Kidney (tissue), 14 donors: ENCODE results near the gene KANK4. TPM values are rescaled to one million over a fixed set of nuclear protein-coding genes. Genes with fewer than 3 reads are reported as not detected.

Experiments used
- DNase-seq, 5 donors: peaks; one replicate each; pipeline ENCODE4 v3.0.0-alpha.2; 2013 to 2020
- FAIRE-seq: peaks from 2 replicates; lab custom pipeline; 2012; peaks lifted over from hg19 to GRCh38; lab: Jason Lieb, UNC
- H3K27ac ChIP-seq, 2 donors: one replicate each; pipeline ENCODE4 v1.7.0; 2013; ENCODE audit warnings: low read depth in 2 of 2, low read length in 2 of 2, inconsistent platforms in 1 of 2
- H3K27me3 ChIP-seq: one replicate; pipeline ENCODE4 v1.7.1; 2013; ENCODE audit warnings: low read length, inconsistent platforms; ENCODE audit not compliant: control insufficient read depth, insufficient read depth
- H3K36me3 ChIP-seq, 3 donors: one replicate each; pipeline versions ENCODE4 v1.7.0 to v1.7.1; 2013; ENCODE audit warnings: low read length in 3 of 3, control low read depth in 1 of 3, inconsistent platforms in 1 of 3; ENCODE audit not compliant: insufficient read depth in 3 of 3, control insufficient read depth in 2 of 3
- H3K4me1 ChIP-seq, 3 donors: one replicate each; pipeline versions ENCODE4 v1.7.0 to v1.7.1; 2013; ENCODE audit warnings: low read length in 3 of 3, inconsistent platforms in 1 of 3, low read depth in 1 of 3; ENCODE audit not compliant: control insufficient read depth in 2 of 3, insufficient read depth in 2 of 3
- H3K4me3 ChIP-seq, 3 donors: one replicate each; pipeline versions ENCODE4 v1.7.0 to v1.8.1; 2013; ENCODE audit warnings: low read length in 3 of 3, control low read depth in 1 of 3, inconsistent platforms in 1 of 3
- H3K9ac ChIP-seq, 3 donors: one replicate each; pipeline versions ENCODE4 v1.7.0 to v1.7.1; 2013; ENCODE audit warnings: low read length in 3 of 3, control low read depth in 1 of 3, inconsistent platforms in 1 of 3
- H3K9me3 ChIP-seq, 3 donors: one replicate each; pipeline versions ENCODE4 v1.7.0 to v1.7.1; 2013; ENCODE audit warnings: low read length in 3 of 3, control low read depth in 1 of 3, inconsistent platforms in 1 of 3; ENCODE audit not compliant: control insufficient read depth in 2 of 3, insufficient read depth in 1 of 3
- intact Hi-C: fragments of 100-400 bp; cut with DNase I; formaldehyde crosslinking; loops from one replicate; pipeline ENCODE4 v1.11.1; 2022
- polyA plus RNA-seq: library from polyadenylated mRNA; stranded (reverse); fragments of 350-450 nt; fragmentation: Illumina TruSeq; extraction: RNeasy Lipid Tissue Mini Kit (QIAGEN cat#74804); gene quantifications from one replicate; pipeline ENCODE4 v1.2.3, GENCODE V29; 2014; ENCODE audit warnings: low read depth, low replicate concordance; ENCODE audit not compliant: insufficient read depth
- total RNA-seq: library from RNA; stranded (reverse); fragmentation: NEBNext Ultra II Directional; extraction: Animal tissue kit (Norgen Biotek cat#: 25700); gene quantifications from one replicate; pipeline ENCODE4 v1.2.1, GENCODE V29; 2021
- TF ChIP-seq, protein P1 (sequence below): IDR thresholded peaks from 3 replicates; pipeline ENCODE4 v1.5.1; 2012; ENCODE audit warnings: mild to moderate bottlenecking, moderate library complexity, borderline replicate concordance; ENCODE audit not compliant: insufficient read depth; ENCODE audit errors: extremely low read depth
- donor health status: control.
- donor health status: control.
- donor health status: control.
- donor health status: control.
- donor health status: control.
- donor health status: DM: yes; HTN: yes; CAD: no.
- donor health status: Normal renal cell carcinoma (clear cell type).

The KANK4 gene
- total and polyA plus RNA-seq, 2 donors from 2014 or later, result 0.28 to 0.50 TPM

DNA sequence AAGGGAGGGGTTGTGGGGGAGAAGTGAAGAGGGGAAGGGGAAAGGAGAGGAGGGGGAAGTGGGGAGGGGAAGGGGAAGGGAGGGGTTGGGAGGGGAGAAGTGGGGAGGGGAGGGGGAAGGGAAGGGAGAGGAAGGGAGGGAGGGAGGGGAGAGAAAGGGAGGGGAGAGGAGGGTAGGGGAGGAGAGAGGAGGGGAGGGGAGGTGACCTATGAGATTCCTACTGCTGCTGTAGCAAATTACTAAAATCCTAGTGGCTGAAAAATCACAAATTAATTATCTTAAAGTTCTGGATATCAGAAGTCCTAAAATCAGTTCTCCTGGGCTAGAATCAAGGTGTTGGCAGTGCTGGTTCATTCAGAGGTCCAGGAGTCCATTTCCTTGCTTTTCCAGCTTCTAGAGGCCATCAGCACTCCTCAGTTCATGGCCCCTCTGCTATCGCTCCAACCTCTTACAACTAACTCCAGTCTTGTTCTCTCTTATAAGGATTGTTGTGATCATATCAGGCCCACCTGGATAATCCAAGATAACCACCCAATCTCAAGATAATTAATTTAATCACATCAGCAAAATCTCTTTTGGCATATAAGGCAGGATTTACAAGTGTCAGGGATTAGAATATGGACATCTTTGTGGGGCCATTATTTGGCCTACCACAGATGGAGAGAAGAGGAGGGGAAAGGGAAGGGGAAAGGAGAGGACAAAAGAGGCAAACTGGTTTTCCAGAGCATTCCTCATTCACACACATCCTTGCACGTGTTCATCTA lies 30.4 kb upstream of the KANK4 start:
- H3K9me3 ChIP-seq, result no peaks in the 10 kb centered on the region
- TF ChIP-seq, protein P1, sequence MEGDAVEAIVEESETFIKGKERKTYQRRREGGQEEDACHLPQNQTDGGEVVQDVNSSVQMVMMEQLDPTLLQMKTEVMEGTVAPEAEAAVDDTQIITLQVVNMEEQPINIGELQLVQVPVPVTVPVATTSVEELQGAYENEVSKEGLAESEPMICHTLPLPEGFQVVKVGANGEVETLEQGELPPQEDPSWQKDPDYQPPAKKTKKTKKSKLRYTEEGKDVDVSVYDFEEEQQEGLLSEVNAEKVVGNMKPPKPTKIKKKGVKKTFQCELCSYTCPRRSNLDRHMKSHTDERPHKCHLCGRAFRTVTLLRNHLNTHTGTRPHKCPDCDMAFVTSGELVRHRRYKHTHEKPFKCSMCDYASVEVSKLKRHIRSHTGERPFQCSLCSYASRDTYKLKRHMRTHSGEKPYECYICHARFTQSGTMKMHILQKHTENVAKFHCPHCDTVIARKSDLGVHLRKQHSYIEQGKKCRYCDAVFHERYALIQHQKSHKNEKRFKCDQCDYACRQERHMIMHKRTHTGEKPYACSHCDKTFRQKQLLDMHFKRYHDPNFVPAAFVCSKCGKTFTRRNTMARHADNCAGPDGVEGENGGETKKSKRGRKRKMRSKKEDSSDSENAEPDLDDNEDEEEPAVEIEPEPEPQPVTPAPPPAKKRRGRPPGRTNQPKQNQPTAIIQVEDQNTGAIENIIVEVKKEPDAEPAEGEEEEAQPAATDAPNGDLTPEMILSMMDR, result no peak
- H3K36me3 ChIP-seq, result no peaks in the 10 kb centered on the region
- no peak overlapping the region for H3K27ac ChIP-seq
- H3K27me3 ChIP-seq, result no peaks in the 10 kb centered on the region
- no peak overlapping the region for H3K4me3 ChIP-seq
- H3K4me1 ChIP-seq, result no peaks in the 10 kb centered on the region
- no peak for FAIRE-seq
- no peak for DNase-seq
- intact Hi-C loops, result no loop called here
- no peak overlapping the region for H3K9ac ChIP-seq

DNA sequence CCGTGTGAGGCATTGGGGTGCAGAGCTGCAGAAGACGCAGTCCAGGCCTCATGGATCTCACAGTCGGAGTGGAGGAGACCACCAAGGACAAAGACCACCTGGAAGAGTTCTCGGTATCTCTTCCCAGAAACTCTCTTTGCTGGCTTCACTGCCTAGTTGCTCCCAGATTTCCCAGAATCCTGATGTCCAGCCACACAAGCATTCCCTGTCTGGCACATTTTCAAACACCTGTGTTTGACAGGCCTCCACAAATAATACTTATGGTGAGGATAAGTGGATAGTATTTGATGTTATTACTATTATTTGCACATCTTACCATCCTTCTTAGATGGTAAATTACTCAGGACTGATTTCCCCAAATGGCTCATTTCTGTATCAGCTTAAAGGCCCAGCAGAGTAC lies 27.7 kb upstream of the KANK4 start:
- intact Hi-C loops, result no loop called here
- no peak for DNase-seq
- no peak for FAIRE-seq
- Histone ChIP-seq H3K9me3 (no peaks in the 10 kb centered on the region), H3K36me3 (no peaks in the 10 kb centered on the region), H3K27me3 (no peaks in the 10 kb centered on the region), H3K27ac (no peak overlapping the region), H3K9ac (no peak overlapping the region), H3K4me1 (no peaks in the 10 kb centered on the region), H3K4me3 (no peak overlapping the region)
- TF ChIP-seq, protein P1, result no peak

DNA sequence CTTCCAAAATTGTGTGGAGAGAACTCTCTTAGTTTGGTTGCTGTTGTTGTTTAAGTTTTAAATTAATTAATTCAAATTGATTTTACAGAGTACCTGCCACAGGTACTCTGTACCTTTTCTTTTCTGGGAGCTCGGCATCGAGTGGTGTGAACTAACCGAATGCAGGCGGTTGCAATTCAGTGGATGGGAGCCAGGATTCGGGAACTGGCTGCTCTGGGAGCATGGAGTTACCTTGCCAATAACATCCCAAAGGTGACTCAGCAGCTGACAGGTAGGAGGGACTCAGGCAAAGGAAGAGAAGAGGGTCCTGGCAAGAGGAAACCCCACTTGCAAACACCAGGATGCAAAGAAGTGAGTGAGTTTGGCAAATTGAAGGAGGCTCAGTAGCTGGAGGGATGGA lies 24.7 kb upstream of the KANK4 start:
- no peak for DNase-seq
- no peak for FAIRE-seq
- H3K27me3 ChIP-seq, result no peaks in the 10 kb centered on the region

More for the DNA sequence above, 24.7 kb upstream of the KANK4 start:
- H3K9me3 ChIP-seq, result no peaks in the 10 kb centered on the region
- no peaks in the 10 kb centered on the region for H3K36me3 ChIP-seq
- TF ChIP-seq, protein P1, result no peak
- H3K27ac ChIP-seq, result no peak overlapping the region
- H3K4me3 ChIP-seq, result no peak overlapping the region
- no peak overlapping the region for H3K9ac ChIP-seq
- intact Hi-C loops, result no loop called here
- no peaks in the 10 kb centered on the region for H3K4me1 ChIP-seq
